Fibroblast of villous mesenchyme (primary cell): ENCODE data around the gene HMX1. TPM values are rescaled to one million over a fixed set of nuclear protein-coding genes. Genes with fewer than 3 reads are reported as not detected.

Experiments used
- DNase-seq: peaks from one replicate; pipeline ENCODE4 v3.0.0-alpha.2; 2010; ENCODE audit warnings: low read depth
- H3K4me3 ChIP-seq: 2 replicates; pipeline ENCODE4 v1.5.1; 2011; ENCODE audit warnings: low read depth, mild to moderate bottlenecking, low read length
- total RNA-seq: library from RNA; depleted of rRNA; stranded (reverse); fragments of >200 nt; gene quantifications from 2 replicates; pipeline ENCODE4 v1.2.3, GENCODE V29; 2012
- TF ChIP-seq, protein P1 (sequence below): IDR thresholded peaks from 2 replicates; pipeline ENCODE4 v1.5.1; 2012; ENCODE audit warnings: low read depth, mild to moderate bottlenecking, low read length; ENCODE audit not compliant: insufficient read depth

The HMX1 gene
- total RNA-seq, 1 donor, result not detected

DNA sequence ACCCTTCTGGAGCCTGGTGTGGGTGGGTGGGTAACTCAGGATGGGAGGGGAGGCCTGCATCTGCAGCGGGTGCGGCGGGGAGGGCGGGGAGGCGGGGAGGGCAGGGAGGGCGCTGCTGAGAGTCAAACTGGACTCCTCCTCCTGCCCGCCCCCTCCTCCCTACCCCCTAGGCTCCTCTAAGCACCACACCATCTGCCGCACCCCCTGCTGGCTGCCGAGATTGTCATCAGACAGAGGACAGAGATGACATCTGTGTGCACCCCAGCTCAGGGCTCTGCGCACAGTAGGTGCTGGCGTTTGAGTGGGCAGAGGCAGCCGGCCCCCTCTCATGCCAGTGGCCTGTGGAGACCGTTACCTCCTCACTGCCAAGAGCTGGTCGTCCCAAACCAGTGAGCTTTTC is 10.6 kb upstream of the HMX1 start:
- no peak for DNase-seq
- no peak overlapping the region for H3K4me3 ChIP-seq
- TF ChIP-seq, protein P1, sequence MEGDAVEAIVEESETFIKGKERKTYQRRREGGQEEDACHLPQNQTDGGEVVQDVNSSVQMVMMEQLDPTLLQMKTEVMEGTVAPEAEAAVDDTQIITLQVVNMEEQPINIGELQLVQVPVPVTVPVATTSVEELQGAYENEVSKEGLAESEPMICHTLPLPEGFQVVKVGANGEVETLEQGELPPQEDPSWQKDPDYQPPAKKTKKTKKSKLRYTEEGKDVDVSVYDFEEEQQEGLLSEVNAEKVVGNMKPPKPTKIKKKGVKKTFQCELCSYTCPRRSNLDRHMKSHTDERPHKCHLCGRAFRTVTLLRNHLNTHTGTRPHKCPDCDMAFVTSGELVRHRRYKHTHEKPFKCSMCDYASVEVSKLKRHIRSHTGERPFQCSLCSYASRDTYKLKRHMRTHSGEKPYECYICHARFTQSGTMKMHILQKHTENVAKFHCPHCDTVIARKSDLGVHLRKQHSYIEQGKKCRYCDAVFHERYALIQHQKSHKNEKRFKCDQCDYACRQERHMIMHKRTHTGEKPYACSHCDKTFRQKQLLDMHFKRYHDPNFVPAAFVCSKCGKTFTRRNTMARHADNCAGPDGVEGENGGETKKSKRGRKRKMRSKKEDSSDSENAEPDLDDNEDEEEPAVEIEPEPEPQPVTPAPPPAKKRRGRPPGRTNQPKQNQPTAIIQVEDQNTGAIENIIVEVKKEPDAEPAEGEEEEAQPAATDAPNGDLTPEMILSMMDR, result no peak

DNA sequence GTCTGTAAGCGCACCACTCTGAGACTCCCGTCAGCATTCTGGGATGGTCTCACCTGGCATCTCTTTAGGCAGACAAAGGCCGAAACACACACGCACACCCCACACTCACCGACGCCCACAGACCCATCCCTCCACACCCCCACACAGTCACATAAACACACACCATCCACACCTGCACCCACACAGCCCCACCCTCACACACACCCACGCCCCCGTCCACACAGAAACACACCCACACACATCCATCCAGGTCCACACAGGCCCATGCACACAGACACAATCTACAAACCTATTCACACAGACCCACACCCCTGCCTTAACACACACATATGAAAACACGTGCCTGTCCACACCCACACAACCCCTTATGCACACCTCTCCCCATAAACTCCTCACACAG is 9.2 kb upstream of the HMX1 start:
- no peak for DNase-seq
- TF ChIP-seq, protein P1, result no peak

DNA sequence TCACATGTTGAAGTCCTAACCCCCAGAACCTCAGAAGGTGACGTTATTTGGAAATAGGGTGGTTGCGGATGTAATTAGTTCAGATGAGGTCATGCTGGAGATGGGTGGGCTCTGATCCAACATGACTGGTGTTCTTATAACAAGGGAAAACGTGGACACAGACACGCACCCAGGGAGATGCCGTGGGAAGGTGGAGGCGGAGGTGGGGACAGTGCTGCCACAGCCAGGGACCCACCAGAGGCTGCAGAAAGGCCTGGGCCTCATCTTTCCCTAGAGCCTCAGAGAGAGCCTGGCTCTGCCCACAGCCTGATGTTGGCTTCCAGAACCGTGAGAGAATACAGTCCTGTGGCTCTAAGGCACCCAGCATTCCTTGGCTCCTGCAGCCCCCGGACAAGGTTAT is 7.9 kb upstream of the HMX1 start:
- DNase-seq, result no peak
- TF ChIP-seq, protein P1, result no peak
- no peak overlapping the region for H3K4me3 ChIP-seq

More for the DNA sequence above, 9.2 kb upstream of the HMX1 start:
- no peak overlapping the region for H3K4me3 ChIP-seq

DNA sequence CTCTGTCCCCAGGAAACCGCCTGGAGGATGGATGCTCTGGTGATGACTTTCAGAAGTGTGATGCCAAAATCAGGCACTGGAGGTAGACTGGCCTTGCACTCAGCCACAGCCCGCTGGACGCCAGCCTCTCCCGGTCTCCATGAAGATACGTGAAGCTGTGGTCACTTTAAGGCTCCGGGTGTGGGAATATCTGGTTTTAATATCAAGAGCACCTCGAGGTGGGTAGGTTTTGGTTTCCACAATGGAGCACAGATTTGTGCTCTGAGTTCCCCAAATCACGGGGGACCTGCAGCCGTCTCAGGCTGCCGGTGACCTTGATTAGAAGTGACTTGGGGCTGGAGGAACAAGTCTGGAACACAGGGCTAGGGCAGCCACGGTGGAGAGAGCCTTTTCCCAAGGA is 6.8 kb upstream of the HMX1 start:
- H3K4me3 ChIP-seq, result no peak overlapping the region
- TF ChIP-seq, protein P1, result no peak
- no peak for DNase-seq

DNA sequence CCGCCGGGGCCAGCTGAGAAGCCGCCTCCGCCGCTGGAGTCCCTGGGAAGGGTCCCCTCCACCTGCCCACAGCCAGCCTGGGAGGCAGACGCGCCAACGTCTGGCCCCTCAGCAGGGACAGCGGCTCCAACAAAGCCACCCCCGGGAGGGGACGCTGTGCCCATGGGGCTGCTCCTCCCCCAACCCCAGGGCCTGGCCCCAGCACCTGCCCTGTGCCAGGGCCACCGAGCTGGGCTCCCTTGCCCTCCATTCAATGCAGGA is 6.1 kb upstream of the HMX1 start:
- TF ChIP-seq, protein P1, result no peak

DNA sequence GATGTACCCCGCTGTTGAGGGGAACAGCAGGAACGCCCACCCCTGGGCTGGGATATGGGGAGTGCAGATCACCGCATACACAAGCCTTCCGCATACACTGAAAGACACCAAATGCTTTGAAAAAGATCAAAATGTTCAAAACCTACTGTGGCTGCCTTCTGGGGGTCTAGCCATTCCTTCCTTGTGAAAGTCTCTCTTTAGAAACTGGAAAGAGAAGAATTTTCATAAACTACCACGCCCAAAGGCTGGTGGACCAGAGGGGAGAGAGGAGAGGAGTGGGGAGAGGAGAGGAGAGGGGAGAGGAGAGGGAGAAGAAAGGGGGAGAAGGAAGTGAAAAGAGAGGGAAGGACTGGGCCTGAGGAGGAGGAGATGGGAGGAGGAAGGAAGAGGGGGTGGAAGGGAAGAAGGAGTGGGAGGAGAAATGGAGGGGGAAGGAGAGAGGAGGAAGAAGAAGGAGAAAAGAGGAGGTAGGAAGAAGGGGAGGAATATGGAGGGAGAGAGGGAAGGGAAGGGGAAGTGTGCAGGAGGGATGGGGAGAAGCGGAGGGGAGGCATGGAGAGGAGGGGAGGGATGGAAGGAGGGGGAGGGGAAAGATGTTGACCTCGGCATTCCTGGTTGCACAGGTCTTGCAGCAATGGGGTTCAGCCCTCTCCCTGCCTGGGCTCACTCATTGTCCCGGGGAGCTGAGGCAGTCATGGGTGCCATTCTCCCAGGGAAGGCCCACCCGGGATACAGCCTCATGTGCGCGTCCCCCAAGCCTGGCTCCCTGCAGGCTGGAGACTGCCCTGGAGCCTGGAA is 5.5 kb upstream of the HMX1 start:
- TF ChIP-seq, protein P1, result no peak
- no peak for DNase-seq
- no peak overlapping the region for H3K4me3 ChIP-seq

More for the DNA sequence above, 6.1 kb upstream of the HMX1 start:
- H3K4me3 ChIP-seq, result no peak overlapping the region
- DNase-seq, result no peak
